Heart left ventricle (tissue), 13 donors: Measurements from ENCODE around the gene HNRNPA2B1.

ENCODE experiments used
- CTCF ChIP-seq, 12 donors: fragments of 200-600 bp; sonication (generic) in 4 of 12; IDR thresholded peaks; one replicate each; pipeline versions ENCODE4 v1.5.0 to v1.8.0; 2018 to 2022; ENCODE audit warnings: antibody characterized with exemption in 12 of 12, mild to moderate bottlenecking in 5 of 12
- POLR2A ChIP-seq, 2 donors: fragments of 450-650 bp; IDR thresholded peaks; one replicate each; pipeline ENCODE4 v1.6.1; 2017; ENCODE audit warnings: antibody characterized with exemption in 2 of 2, mild to moderate bottlenecking in 2 of 2, moderate library complexity in 2 of 2
- donor health status: ischemic (EF 13 %, LVEDD 7.1; RV severe dilation, severe dysfunction).
- donor health status: DM: no; HTN: yes; CAD: no.
- donor health status: DM: no; HTN: no; CAD: no.
- donor health status: ischemic (EF 25% LVEDD 6.9; RV normal size, moderate dysfunction).
- donor health status: ischemic (EF 25% LVEDD 5.7; RV mildly dilated, moderate dysfunction).
- donor health status: ischemic (EF 35%, LVEDD 5.7; RV mildly dilated, moderate dysfunction).
- donor health status: nonischemic (EF 11% LVEDD 7.7; RV severe dilation, severe dysfunction).
- donor health status: DM: yes; HTN: yes; CAD: no.
- donor health status: PGD.
- donor health status: ischemic (EF 29% LVEDD 5.4; RV normal size, mild dysfunction).
- donor health status: nonischemic (EF 23%, LVEDD 6.1; RV moderate dilation, normal function).

- TF ChIP-seq CTCF (IDR thresholded peaks at IDR 0.05) (no peak), POLR2A (IDR thresholded peaks at IDR 0.05) (no peak)
Observed at GRCh38 chr7:26166684-26167266, 33.8 kb downstream of the HNRNPA2B1 start.
